Spleen (tissue), 7 donors: ENCODE data around the gene NADK2.

Experiments used
- POLR2A ChIP-seq, 3 donors: fragments of 450-650 bp; IDR thresholded peaks; one replicate each; pipeline ENCODE4 v1.5.1; 2017; ENCODE audit warnings: antibody characterized with exemption in 3 of 3, mild to moderate bottlenecking in 1 of 3
- TF ChIP-seq, protein P1 (sequence below), 11 experiments: fragments of 200-600 bp in 7 of 11; fragments of 450-650 bp in 4 of 11; sonication (generic) in 4 of 11; IDR thresholded peaks in 8 of 11; conservative IDR thresholded peaks in 3 of 11; 1 replicate in 7 of 11; 2 replicates in 4 of 11; pipeline versions ENCODE4 v1.4.0 to v1.8.0; 2016 to 2021; ENCODE audit warnings: antibody characterized with exemption in 11 of 11, inconsistent platforms in 4 of 11, mild to moderate bottlenecking in 1 of 11
- donor health status: DM: no; HTN: no; CAD: no; lungs with moderate emphysema.
- donor health status: DM: no; HTN: no; CAD: no.
- donor health status: DM: no; HTN: no; CAD: no.

DNA sequence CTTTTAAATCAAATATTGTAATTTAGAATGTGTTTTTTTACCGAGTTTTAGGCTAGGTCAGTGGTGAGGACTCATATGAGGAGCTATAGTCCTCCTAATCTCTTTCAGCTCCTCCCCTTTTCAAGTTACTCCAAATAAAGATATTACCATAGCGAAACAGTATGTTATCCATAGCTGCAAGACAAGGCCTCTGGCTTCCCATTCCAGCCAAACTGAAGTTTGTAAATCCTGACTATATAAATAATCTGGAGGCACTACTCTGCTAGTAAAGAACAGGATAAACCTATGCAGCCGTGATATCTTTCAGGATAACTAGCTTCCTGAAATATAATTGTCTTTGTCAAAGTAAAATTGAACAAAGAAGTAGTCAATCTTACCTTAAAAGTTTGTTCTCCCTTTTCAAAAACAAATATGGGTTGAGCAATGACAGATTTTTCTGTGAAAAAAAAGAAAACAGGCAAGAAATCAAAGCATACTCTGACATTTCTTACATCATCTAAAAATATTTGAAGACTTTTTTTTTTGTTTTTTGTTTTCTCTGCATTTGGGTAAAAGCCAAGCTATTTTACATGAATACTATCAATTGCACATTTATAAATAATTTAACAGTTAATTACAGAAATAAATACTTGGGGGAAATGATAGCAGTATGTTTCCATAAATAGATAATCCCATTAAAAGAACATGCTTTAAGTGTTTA lies 29.3 kb upstream of the NADK2 start:
- no peak for TF ChIP-seq POLR2A (IDR thresholded peaks at IDR 0.05)
- TF ChIP-seq, protein P1, sequence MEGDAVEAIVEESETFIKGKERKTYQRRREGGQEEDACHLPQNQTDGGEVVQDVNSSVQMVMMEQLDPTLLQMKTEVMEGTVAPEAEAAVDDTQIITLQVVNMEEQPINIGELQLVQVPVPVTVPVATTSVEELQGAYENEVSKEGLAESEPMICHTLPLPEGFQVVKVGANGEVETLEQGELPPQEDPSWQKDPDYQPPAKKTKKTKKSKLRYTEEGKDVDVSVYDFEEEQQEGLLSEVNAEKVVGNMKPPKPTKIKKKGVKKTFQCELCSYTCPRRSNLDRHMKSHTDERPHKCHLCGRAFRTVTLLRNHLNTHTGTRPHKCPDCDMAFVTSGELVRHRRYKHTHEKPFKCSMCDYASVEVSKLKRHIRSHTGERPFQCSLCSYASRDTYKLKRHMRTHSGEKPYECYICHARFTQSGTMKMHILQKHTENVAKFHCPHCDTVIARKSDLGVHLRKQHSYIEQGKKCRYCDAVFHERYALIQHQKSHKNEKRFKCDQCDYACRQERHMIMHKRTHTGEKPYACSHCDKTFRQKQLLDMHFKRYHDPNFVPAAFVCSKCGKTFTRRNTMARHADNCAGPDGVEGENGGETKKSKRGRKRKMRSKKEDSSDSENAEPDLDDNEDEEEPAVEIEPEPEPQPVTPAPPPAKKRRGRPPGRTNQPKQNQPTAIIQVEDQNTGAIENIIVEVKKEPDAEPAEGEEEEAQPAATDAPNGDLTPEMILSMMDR (IDR thresholded peaks at IDR 0.05 in 8 of 11, conservative IDR thresholded peaks at IDR 0.05 in 3 of 11) = no peak
